Dendritic cell treated with granulocyte-macrophage colony-stimulating factor and Interleukin-4, amounts not matched to agents 40 ng/mL and 50 ng/mL, for 4 days (primary cell): Measurements from ENCODE around the gene RFWD3.

Source experiments
- H3K27ac Mint-ChIP-seq: one replicate; pipeline ENCODE4 v1.8.0; 2022; ENCODE audit warnings: mild to moderate bottlenecking, mixed read lengths
- H3K27me3 Mint-ChIP-seq: one replicate; pipeline ENCODE4 v1.8.0; 2022; ENCODE audit warnings: mild to moderate bottlenecking, mixed read lengths
- H3K36me3 Mint-ChIP-seq: one replicate; pipeline ENCODE4 v1.8.0; 2022; ENCODE audit warnings: low read depth, mixed read lengths
- H3K4me1 Mint-ChIP-seq: one replicate; pipeline ENCODE4 v1.8.0; 2022; ENCODE audit warnings: low read depth, mixed read lengths
- H3K4me3 Mint-ChIP-seq: one replicate; pipeline ENCODE4 v1.8.0; 2022; ENCODE audit warnings: mild to moderate bottlenecking, moderate library complexity, mixed read lengths
- H3K9me3 Mint-ChIP-seq: one replicate; pipeline ENCODE4 v1.8.0; 2022; ENCODE audit warnings: mixed read lengths
- intact Hi-C: fragments of 100-400 bp; cut with micrococcal nuclease; formaldehyde crosslinking; loops from one replicate; pipeline ENCODE4 v1.15.0; 2022

Gene RFWD3

GRCh38 chr16:74623214-74623838, 43.4 kb downstream of the RFWD3 start:
- Mint-ChIP-seq H3K27me3 (no peaks in the 10 kb centered on the region), H3K36me3 (peaks cover 96% of the 10 kb centered on the region), H3K9me3 (no peaks in the 10 kb centered on the region), H3K27ac (no peak overlapping the region), H3K4me3 (no peak overlapping the region), H3K4me1 (no peaks in the 10 kb centered on the region)
- intact Hi-C loops, result loop anchor here (5.0 kb wide), 1 partner anchor 126 kb away; no protein-coding TSS in a partner anchor

GRCh38 chr16:74622005-74622404, 44.7 kb downstream of the RFWD3 start:
- no peaks in the 10 kb centered on the region for H3K27me3 Mint-ChIP-seq
- H3K9me3 Mint-ChIP-seq, result no peaks in the 10 kb centered on the region
- peaks cover 89% of the 10 kb centered on the region for H3K36me3 Mint-ChIP-seq
- no peak overlapping the region for H3K27ac Mint-ChIP-seq
- no peak overlapping the region for H3K4me3 Mint-ChIP-seq
- intact Hi-C loops, result loop anchor here (5.0 kb wide), 1 partner anchor 125 kb away; no protein-coding TSS in a partner anchor
- H3K4me1 Mint-ChIP-seq, result no peaks in the 10 kb centered on the region

GRCh38 chr16:74617206-74617788, 49.4 kb downstream of the RFWD3 start:
- intact Hi-C loops, result no loop called here
- Mint-ChIP-seq H3K4me1 (peaks cover 5% of the 10 kb centered on the region), H3K27me3 (no peaks in the 10 kb centered on the region), H3K27ac (no peak overlapping the region), H3K9me3 (no peaks in the 10 kb centered on the region), H3K36me3 (peaks cover 57% of the 10 kb centered on the region), H3K4me3 (no peak overlapping the region)

GRCh38 chr16:74611721-74612120, 55.0 kb downstream of the RFWD3 start:
- peaks cover 14% of the 10 kb centered on the region for H3K27me3 Mint-ChIP-seq
- peaks cover 9% of the 10 kb centered on the region for H3K4me1 Mint-ChIP-seq
- H3K4me3 Mint-ChIP-seq, result no peak overlapping the region
- intact Hi-C loops, result no loop called here
- H3K27ac Mint-ChIP-seq, result no peak overlapping the region
- peaks cover 15% of the 10 kb centered on the region for H3K36me3 Mint-ChIP-seq
- H3K9me3 Mint-ChIP-seq, result no peaks in the 10 kb centered on the region

GRCh38 chr16:74608944-74609343, 57.7 kb downstream of the RFWD3 start:
- peaks cover 14% of the 10 kb centered on the region for H3K27me3 Mint-ChIP-seq

GRCh38 chr16:74608381-74608780, 58.3 kb downstream of the RFWD3 start:
- H3K4me1 Mint-ChIP-seq, result peaks cover 23% of the 10 kb centered on the region

More at GRCh38 chr16:74608944-74609343, 57.7 kb downstream of the RFWD3 start:
- Mint-ChIP-seq H3K4me3 (no peak overlapping the region), H3K4me1 (peaks cover 23% of the 10 kb centered on the region), H3K27ac (no peak overlapping the region), H3K36me3 (peaks cover 6% of the 10 kb centered on the region), H3K9me3 (no peaks in the 10 kb centered on the region)
- intact Hi-C loops, result loop anchor here (5.0 to 10.0 kb wide), 2 partner anchors 102 to 314 kb away; partner anchors contain the start of gene PSMD7

GRCh38 chr16:74607962-74608356, 58.7 kb downstream of the RFWD3 start:
- intact Hi-C loops, result loop anchor here (5.0 to 10.0 kb wide), 2 partner anchors 101 to 313 kb away; partner anchors contain the start of gene PSMD7
- peaks cover 14% of the 10 kb centered on the region for H3K27me3 Mint-ChIP-seq
- no peak overlapping the region for H3K27ac Mint-ChIP-seq
- no peak overlapping the region for H3K4me3 Mint-ChIP-seq
- peaks cover 27% of the 10 kb centered on the region for H3K4me1 Mint-ChIP-seq
- no peaks in the 10 kb centered on the region for H3K9me3 Mint-ChIP-seq
- H3K36me3 Mint-ChIP-seq, result peaks cover 6% of the 10 kb centered on the region

More at GRCh38 chr16:74608381-74608780, 58.3 kb downstream of the RFWD3 start:
- H3K9me3 Mint-ChIP-seq, result no peaks in the 10 kb centered on the region
- intact Hi-C loops, result loop anchor here (5.0 to 10.0 kb wide), 2 partner anchors 101 to 314 kb away; partner anchors contain the start of gene PSMD7
- no peak overlapping the region for H3K4me3 Mint-ChIP-seq
- no peak overlapping the region for H3K27ac Mint-ChIP-seq
- peaks cover 6% of the 10 kb centered on the region for H3K36me3 Mint-ChIP-seq
- H3K27me3 Mint-ChIP-seq, result peaks cover 14% of the 10 kb centered on the region

GRCh38 chr16:74607310-74607961, 59.2 kb downstream of the RFWD3 start:
- peak overlapping the region; percentile 100 for H3K4me3 Mint-ChIP-seq
- peak overlapping the region; percentile 95 for H3K27ac Mint-ChIP-seq
- peaks cover 14% of the 10 kb centered on the region for H3K27me3 Mint-ChIP-seq
- H3K36me3 Mint-ChIP-seq, result peaks cover 6% of the 10 kb centered on the region
- peaks cover 32% of the 10 kb centered on the region for H3K4me1 Mint-ChIP-seq
- no peaks in the 10 kb centered on the region for H3K9me3 Mint-ChIP-seq
- intact Hi-C loops, result loop anchor here (5.0 to 10.0 kb wide), 2 partner anchors 100 to 313 kb away; partner anchors contain the start of gene PSMD7

GRCh38 chr16:74606521-74607309, 60.0 kb downstream of the RFWD3 start, which contains the start of gene GLG1:
Gene GLG1, minus strand, starts transcription at chr16:74607114. Its CDS starts 20 bp downstream, at chr16:74607094.
- Mint-ChIP-seq H3K4me1 (peaks cover 35% of the 10 kb centered on the region), H3K9me3 (no peaks in the 10 kb centered on the region), H3K27me3 (peaks cover 14% of the 10 kb centered on the region), H3K36me3 (peaks cover 6% of the 10 kb centered on the region), H3K27ac (peak within 1 kb of the TSS; percentile 95), H3K4me3 (peak within 1 kb of the TSS; percentile 100)
- intact Hi-C loops, result loop anchor here (5.0 to 10.0 kb wide), 2 partner anchors 99 to 312 kb away; partner anchors contain the start of gene PSMD7

GRCh38 chr16:74605746-74606520, 60.7 kb downstream of the RFWD3 start:
- peaks cover 43% of the 10 kb centered on the region for H3K4me1 Mint-ChIP-seq
- intact Hi-C loops, result loop anchor here (5.0 to 10.0 kb wide), 2 partner anchors 99 to 311 kb away; partner anchors contain the start of gene PSMD7
- no peaks in the 10 kb centered on the region for H3K9me3 Mint-ChIP-seq
- H3K36me3 Mint-ChIP-seq, result peaks cover 6% of the 10 kb centered on the region
- peaks cover 14% of the 10 kb centered on the region for H3K27me3 Mint-ChIP-seq
- peak overlapping the region; percentile 100 for H3K4me3 Mint-ChIP-seq
- H3K27ac Mint-ChIP-seq, result peak overlapping the region; percentile 95

GRCh38 chr16:74605332-74605731, 61.3 kb downstream of the RFWD3 start:
- H3K9me3 Mint-ChIP-seq, result no peaks in the 10 kb centered on the region
- no peak overlapping the region for H3K27ac Mint-ChIP-seq
- H3K4me3 Mint-ChIP-seq, result peak overlapping the region; percentile 100
- peaks cover 10% of the 10 kb centered on the region for H3K36me3 Mint-ChIP-seq
- peaks cover 14% of the 10 kb centered on the region for H3K27me3 Mint-ChIP-seq
- H3K4me1 Mint-ChIP-seq, result peaks cover 49% of the 10 kb centered on the region
- intact Hi-C loops, result loop anchor here (5.0 to 10.0 kb wide), 2 partner anchors 98 to 311 kb away; partner anchors contain the start of gene PSMD7

- H3K4me1 Mint-ChIP-seq, result peaks cover 57% of the 10 kb centered on the region
- peaks cover 22% of the 10 kb centered on the region for H3K36me3 Mint-ChIP-seq
- no peak overlapping the region for H3K27ac Mint-ChIP-seq
- intact Hi-C loops, result loop anchor here (5.0 to 10.0 kb wide), 2 partner anchors 42 to 309 kb away; partner anchors contain the start of gene PSMD7
- no peaks in the 10 kb centered on the region for H3K9me3 Mint-ChIP-seq
- H3K27me3 Mint-ChIP-seq, result peaks cover 5% of the 10 kb centered on the region
- H3K4me3 Mint-ChIP-seq, result no peak overlapping the region
Observed at GRCh38 chr16:74603848-74604247, 62.8 kb downstream of the RFWD3 start.
